Mucosa of rectum (tissue), 2 donors: ENCODE results near the gene PAWR.

Source experiments
- H3K27ac ChIP-seq, 2 donors: one replicate each; pipeline ENCODE4 v1.7.0; 2013; ENCODE audit warnings: inconsistent platforms in 2 of 2, low read depth in 2 of 2, low read length in 2 of 2
- H3K27me3 ChIP-seq, 2 donors: one replicate each; pipeline ENCODE4 v1.7.0; 2013; ENCODE audit warnings: low read length in 2 of 2; ENCODE audit not compliant: control insufficient read depth in 2 of 2, insufficient read depth in 2 of 2
- H3K36me3 ChIP-seq, 2 donors: one replicate each; pipeline ENCODE4 v1.7.0; 2013; ENCODE audit warnings: low read length in 2 of 2; ENCODE audit not compliant: control insufficient read depth in 2 of 2, insufficient read depth in 2 of 2
- H3K4me1 ChIP-seq, 2 donors: one replicate each; pipeline ENCODE4 v1.7.0; 2013; ENCODE audit warnings: low read length in 2 of 2, mild to moderate bottlenecking in 1 of 2; ENCODE audit not compliant: control insufficient read depth in 2 of 2, insufficient read depth in 2 of 2
- H3K4me3 ChIP-seq, 2 donors: one replicate each; pipeline ENCODE4 v1.7.0; 2013; ENCODE audit warnings: low read length in 2 of 2
- H3K9ac ChIP-seq, 2 donors: one replicate each; pipeline ENCODE4 v1.7.0; 2013; ENCODE audit warnings: low read length in 2 of 2, low read depth in 1 of 2, mild to moderate bottlenecking in 1 of 2
- H3K9me3 ChIP-seq, 2 donors: one replicate each; pipeline ENCODE4 v1.7.0; 2013; ENCODE audit warnings: low read length in 2 of 2; ENCODE audit not compliant: control insufficient read depth in 2 of 2
- donor health status: healthy.
- donor health status: Normal muscosa, but diverticular disease.

PAWR gene

GRCh38 chr12:79706156-79706555 lies 15.4 kb upstream of the PAWR start:
- Histone ChIP-seq H3K4me3 (no peak overlapping the region), H3K27me3 (no peaks in the 10 kb centered on the region), H3K27ac (no peak overlapping the region), H3K9ac (no peak overlapping the region), H3K36me3 (no peaks in the 10 kb centered on the region), H3K4me1 (no peaks in the 10 kb centered on the region), H3K9me3 (no peaks in the 10 kb centered on the region)

GRCh38 chr12:79698966-79699365 lies 8.2 kb upstream of the PAWR start:
- no peak overlapping the region for H3K9ac ChIP-seq
- H3K9me3 ChIP-seq = no peaks in the 10 kb centered on the region
- no peaks in the 10 kb centered on the region for H3K36me3 ChIP-seq
- H3K27me3 ChIP-seq = no peaks in the 10 kb centered on the region
- no peak overlapping the region for H3K27ac ChIP-seq
- no peak overlapping the region for H3K4me3 ChIP-seq
- H3K4me1 ChIP-seq = no peaks in the 10 kb centered on the region

GRCh38 chr12:79696416-79696815 lies 5.7 kb upstream of the PAWR start:
- Histone ChIP-seq H3K9me3 (no peaks in the 10 kb centered on the region), H3K9ac (no peak overlapping the region), H3K27me3 (no peaks in the 10 kb centered on the region), H3K36me3 (no peaks in the 10 kb centered on the region), H3K27ac (no peak overlapping the region), H3K4me1 (no peaks in the 10 kb centered on the region), H3K4me3 (no peak overlapping the region)

- H3K9me3 ChIP-seq = no peaks in the 10 kb centered on the region
- H3K4me3 ChIP-seq = no peak overlapping the region
- no peaks in the 10 kb centered on the region for H3K27me3 ChIP-seq
- H3K36me3 ChIP-seq = no peaks in the 10 kb centered on the region
- H3K4me1 ChIP-seq = peaks cover 0 to 4% of the 10 kb centered on the region in 2 donors
- H3K27ac ChIP-seq = peak overlapping the region in 1 of 2 donors; percentile 10
- H3K9ac ChIP-seq = peak overlapping the region in 1 of 2 donors; percentile 81
These were observed 2.3 kb upstream of the PAWR start for GRCh38 chr12:79692860-79693577.

GRCh38 chr12:79691511-79692248 lies 916 bp upstream of the PAWR start:
- Histone ChIP-seq H3K9ac (peak overlapping the region; percentile 24 to 81), H3K4me3 (peak overlapping the region; percentile 90 to 95), H3K27ac (peak overlapping the region; percentile 88 to 89), H3K36me3 (no peaks in the 10 kb centered on the region), H3K9me3 (no peaks in the 10 kb centered on the region), H3K4me1 (peaks cover 2 to 4% of the 10 kb centered on the region in 2 donors), H3K27me3 (no peaks in the 10 kb centered on the region)

GRCh38 chr12:79690142-79690637 lies 574 bp downstream of the PAWR start:
- Histone ChIP-seq H3K36me3 (no peaks in the 10 kb centered on the region), H3K27me3 (no peaks in the 10 kb centered on the region), H3K27ac (peak overlapping the region; percentile 88 to 98), H3K9ac (peak overlapping the region; percentile 64 to 92), H3K4me1 (peaks cover 7 to 14% of the 10 kb centered on the region in 2 donors), H3K4me3 (peak overlapping the region; percentile 90 to 95), H3K9me3 (no peaks in the 10 kb centered on the region)

- peak overlapping the region; percentile 88 to 98 for H3K27ac ChIP-seq
- no peaks in the 10 kb centered on the region for H3K27me3 ChIP-seq
- H3K36me3 ChIP-seq = no peaks in the 10 kb centered on the region
- peak overlapping the region; percentile 73 to 92 for H3K9ac ChIP-seq
- H3K4me1 ChIP-seq = peaks cover 11 to 18% of the 10 kb centered on the region in 2 donors
- H3K9me3 ChIP-seq = no peaks in the 10 kb centered on the region
- peak overlapping the region; percentile 90 to 95 for H3K4me3 ChIP-seq
These were observed 1.2 kb downstream of the PAWR start for GRCh38 chr12:79689477-79690141.

GRCh38 chr12:79689061-79689476 lies 1.7 kb downstream of the PAWR start:
- Histone ChIP-seq H3K27me3 (no peaks in the 10 kb centered on the region), H3K4me3 (peak overlapping the region; percentile 90 to 95), H3K9ac (peak overlapping the region; percentile 73 to 92), H3K9me3 (no peaks in the 10 kb centered on the region), H3K36me3 (no peaks in the 10 kb centered on the region), H3K4me1 (peaks cover 11 to 18% of the 10 kb centered on the region in 2 donors), H3K27ac (peak overlapping the region; percentile 88 to 98)

- H3K4me3 ChIP-seq = peak overlapping the region; percentile 90 to 95
- no peaks in the 10 kb centered on the region for H3K9me3 ChIP-seq
- H3K36me3 ChIP-seq = no peaks in the 10 kb centered on the region
- no peaks in the 10 kb centered on the region for H3K27me3 ChIP-seq
- H3K9ac ChIP-seq = peak overlapping the region; percentile 73 to 92
- H3K4me1 ChIP-seq = peaks cover 11 to 18% of the 10 kb centered on the region in 2 donors
- H3K27ac ChIP-seq = peak overlapping the region; percentile 88 to 98
These were observed 2.2 kb downstream of the PAWR start for GRCh38 chr12:79688376-79689060.
